Loucy (cell line): ENCODE measurements around the gene PAX7.

ENCODE experiments used
- H2AFZ ChIP-seq: fragments of 200-600 bp; sonication (generic); 2 replicates; pipeline ENCODE4 v1.6.0; 2016; ENCODE audit warnings: antibody characterized with exemption, mild to moderate bottlenecking, low read length, moderate library complexity
- H3F3A ChIP-seq: fragments of 200-600 bp; 2 replicates; pipeline ENCODE4 v1.6.0; 2016; ENCODE audit warnings: antibody characterized with exemption, low read depth, mild to moderate bottlenecking
- H3K27me3 ChIP-seq: fragments of 200-600 bp; sonication (generic); 2 replicates; pipeline ENCODE4 v1.6.1; 2014; ENCODE audit warnings: low read length, mild to moderate bottlenecking; ENCODE audit not compliant: insufficient read depth, poor library complexity, severe bottlenecking
- H3K36me3 ChIP-seq: fragments of 200-600 bp; sonication (generic); 2 replicates; pipeline ENCODE4 v1.6.1; 2016; ENCODE audit warnings: low read length; ENCODE audit not compliant: insufficient read depth
- H3K4me1 ChIP-seq: fragments of 200-600 bp; sonication (generic); 2 replicates; pipeline ENCODE4 v1.5.1; 2014; ENCODE audit warnings: low read length, mild to moderate bottlenecking; ENCODE audit not compliant: insufficient read depth, poor library complexity, severe bottlenecking
- H3K4me2 ChIP-seq: fragments of 200-600 bp; sonication (generic); 2 replicates; pipeline ENCODE4 v1.6.0; 2014; ENCODE audit warnings: antibody characterized with exemption, low read length, low read depth, mild to moderate bottlenecking; ENCODE audit not compliant: poor library complexity, severe bottlenecking
- H3K4me3 ChIP-seq: fragments of 200-600 bp; sonication (generic); 2 replicates; pipeline ENCODE4 v1.5.1; 2014; ENCODE audit warnings: low read length, mild to moderate bottlenecking, mixed read lengths; ENCODE audit not compliant: poor library complexity, severe bottlenecking
- H3K79me2 ChIP-seq: fragments of 200-600 bp; sonication (generic); 2 replicates; pipeline ENCODE4 v1.6.1; 2014; ENCODE audit warnings: low read length; ENCODE audit not compliant: insufficient read depth
- H3K9ac ChIP-seq: fragments of 200-600 bp; sonication (generic); 2 replicates; pipeline ENCODE4 v1.6.0; 2014; ENCODE audit warnings: mild to moderate bottlenecking, low read depth, low read length, moderate library complexity; ENCODE audit not compliant: poor library complexity, severe bottlenecking
- H3K9me2 ChIP-seq: fragments of 200-600 bp; sonication (generic); replicated peaks from 2 replicates; pipeline ENCODE4 v1.6.1; 2016; ENCODE audit warnings: low read depth, low read length, mixed read lengths
- H3K9me3 ChIP-seq: fragments of 200-600 bp; sonication (generic); 2 replicates; pipeline ENCODE4 v1.6.1; 2014; ENCODE audit warnings: mild to moderate bottlenecking, antibody characterized with exemption, low read length, low read depth; ENCODE audit not compliant: insufficient read depth
- H4K20me1 ChIP-seq: fragments of 200-600 bp; sonication (generic); 2 replicates; pipeline ENCODE4 v1.6.0; 2014; ENCODE audit warnings: antibody characterized with exemption, low read length, mild to moderate bottlenecking; ENCODE audit not compliant: insufficient read depth, poor library complexity, severe bottlenecking
- EZH2phosphoT487 ChIP-seq: fragments of 200-600 bp; IDR thresholded peaks from 2 replicates; pipeline ENCODE4 v1.6.1; 2018; ENCODE audit warnings: antibody characterized with exemption, mild to moderate bottlenecking, moderate library complexity, borderline replicate concordance
- TF ChIP-seq, protein P1 (sequence below): fragments of 200-600 bp; sonication (generic); conservative IDR thresholded peaks from 2 replicates; pipeline ENCODE4 v1.5.1; 2014; ENCODE audit warnings: mild to moderate bottlenecking, antibody characterized with exemption, low read length

The PAX7 gene

DNA sequence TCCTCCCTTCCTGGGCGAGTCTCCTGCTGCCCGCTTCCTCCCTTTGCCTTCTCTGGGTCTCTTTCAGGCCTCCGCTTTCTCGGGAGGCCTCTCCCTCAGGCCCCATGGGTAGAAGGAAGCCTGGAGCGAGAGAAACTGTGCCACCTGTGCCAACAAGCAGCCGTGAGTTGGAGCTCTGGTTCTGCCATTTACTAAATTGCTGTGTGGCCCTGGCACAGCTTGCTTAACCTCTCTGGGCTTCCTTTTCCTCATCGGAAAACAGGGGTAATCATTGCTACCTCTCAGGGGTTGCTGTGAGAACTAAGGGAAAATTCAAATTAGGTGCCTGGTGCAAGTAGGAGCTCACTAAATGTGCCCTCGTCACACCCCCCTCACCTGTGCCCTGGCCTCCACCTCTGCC, 80.4 kb downstream of the PAX7 start:
- no peaks in the 10 kb centered on the region for H3K9me3 ChIP-seq
- no peaks in the 10 kb centered on the region for H3K27me3 ChIP-seq
- H3K9ac ChIP-seq: no peak overlapping the region
- H3K4me2 ChIP-seq: no peak overlapping the region
- TF ChIP-seq EZH2phosphoT487: no peak
- TF ChIP-seq, protein P1, sequence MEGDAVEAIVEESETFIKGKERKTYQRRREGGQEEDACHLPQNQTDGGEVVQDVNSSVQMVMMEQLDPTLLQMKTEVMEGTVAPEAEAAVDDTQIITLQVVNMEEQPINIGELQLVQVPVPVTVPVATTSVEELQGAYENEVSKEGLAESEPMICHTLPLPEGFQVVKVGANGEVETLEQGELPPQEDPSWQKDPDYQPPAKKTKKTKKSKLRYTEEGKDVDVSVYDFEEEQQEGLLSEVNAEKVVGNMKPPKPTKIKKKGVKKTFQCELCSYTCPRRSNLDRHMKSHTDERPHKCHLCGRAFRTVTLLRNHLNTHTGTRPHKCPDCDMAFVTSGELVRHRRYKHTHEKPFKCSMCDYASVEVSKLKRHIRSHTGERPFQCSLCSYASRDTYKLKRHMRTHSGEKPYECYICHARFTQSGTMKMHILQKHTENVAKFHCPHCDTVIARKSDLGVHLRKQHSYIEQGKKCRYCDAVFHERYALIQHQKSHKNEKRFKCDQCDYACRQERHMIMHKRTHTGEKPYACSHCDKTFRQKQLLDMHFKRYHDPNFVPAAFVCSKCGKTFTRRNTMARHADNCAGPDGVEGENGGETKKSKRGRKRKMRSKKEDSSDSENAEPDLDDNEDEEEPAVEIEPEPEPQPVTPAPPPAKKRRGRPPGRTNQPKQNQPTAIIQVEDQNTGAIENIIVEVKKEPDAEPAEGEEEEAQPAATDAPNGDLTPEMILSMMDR: no peak
- no peaks in the 10 kb centered on the region for H3K36me3 ChIP-seq
- H3K4me1 ChIP-seq: peaks cover 3% of the 10 kb centered on the region
- H3K4me3 ChIP-seq: no peak overlapping the region
- no peak overlapping the region for H2AFZ ChIP-seq
- no peaks in the 10 kb centered on the region for H3K9me2 ChIP-seq
- no peaks in the 10 kb centered on the region for H4K20me1 ChIP-seq
- no peaks in the 10 kb centered on the region for H3F3A ChIP-seq
- no peaks in the 10 kb centered on the region for H3K79me2 ChIP-seq

- TF ChIP-seq EZH2phosphoT487: no peak
- TF ChIP-seq, protein P1: no peak
- Histone ChIP-seq H3K27me3 (no peaks in the 10 kb centered on the region), H3K36me3 (no peaks in the 10 kb centered on the region)
Measured at GRCh38 chr1:18711536-18712251, 81.0 kb downstream of the PAX7 start.

DNA sequence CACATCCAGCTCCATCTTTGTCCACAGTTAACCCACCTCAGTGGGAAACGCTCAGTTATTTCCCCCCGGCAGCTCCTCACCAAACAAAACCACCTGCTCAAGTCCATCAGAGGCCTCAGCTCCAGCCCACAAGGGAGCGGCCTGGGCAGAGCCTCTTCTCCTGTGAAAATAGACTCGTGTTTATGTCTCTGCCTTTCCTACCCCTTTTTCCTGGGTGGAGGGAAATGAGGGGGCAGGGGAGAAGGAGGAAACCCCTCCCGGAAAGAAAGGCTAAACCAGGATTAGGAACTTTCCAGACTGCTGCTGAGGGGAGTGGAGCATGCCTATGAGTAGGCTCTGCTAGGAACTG, 81.6 kb downstream of the PAX7 start:
- Histone ChIP-seq H3F3A (no peaks in the 10 kb centered on the region), H4K20me1 (no peaks in the 10 kb centered on the region), H3K9me2 (no peaks in the 10 kb centered on the region), H3K27me3 (no peaks in the 10 kb centered on the region), H3K36me3 (no peaks in the 10 kb centered on the region), H3K4me3 (no peak overlapping the region), H3K9me3 (no peaks in the 10 kb centered on the region), H3K9ac (no peak overlapping the region), H3K4me2 (no peak overlapping the region), H2AFZ (no peak overlapping the region), H3K79me2 (no peaks in the 10 kb centered on the region), H3K4me1 (no peaks in the 10 kb centered on the region)
- TF ChIP-seq EZH2phosphoT487: no peak
- TF ChIP-seq, protein P1: no peak

More at GRCh38 chr1:18711536-18712251, 81.0 kb downstream of the PAX7 start:
- Histone ChIP-seq H3K79me2 (no peaks in the 10 kb centered on the region), H3K9ac (no peak overlapping the region), H3K4me3 (no peak overlapping the region), H2AFZ (no peak overlapping the region), H3K4me1 (no peaks in the 10 kb centered on the region), H3K9me3 (no peaks in the 10 kb centered on the region), H3F3A (no peaks in the 10 kb centered on the region), H4K20me1 (no peaks in the 10 kb centered on the region), H3K9me2 (no peaks in the 10 kb centered on the region), H3K4me2 (no peak overlapping the region)
